ENCODE measurements around the gene ZNF136. TPM values are rescaled to one million over a fixed set of nuclear protein-coding genes. Genes with fewer than 3 reads are reported as not detected.

ZNF136 gene
- polyA plus RNA-seq, 1 donor from 2014 or later = 14.2 TPM

- Histone ChIP-seq H3K9ac (ENCODE audit: low read length) (peak overlapping the region; percentile 78), H3K79me2 (replicated peaks; ENCODE audit: insufficient read depth, low read length) (peaks cover 28% of the 10 kb centered on the region), H3K4me2 (ENCODE audit: low read length) (peak overlapping the region; percentile 62), H3F3A (ENCODE audit: insufficient read depth, low read length, poor library complexity, severe bottlenecking) (no peaks in the 10 kb centered on the region), H3K9me2 (ENCODE audit: insufficient read depth, low read length) (no peaks in the 10 kb centered on the region), H3K36me3 (ENCODE audit: insufficient read depth, low read length) (peaks cover 4% of the 10 kb centered on the region), H3K9me3 (ENCODE audit: low read length) (no peaks in the 10 kb centered on the region), H3K27me3 (ENCODE audit: insufficient read depth, low read depth, low read length) (no peaks in the 10 kb centered on the region), H4K20me1 (ENCODE audit: insufficient read depth) (no peaks in the 10 kb centered on the region), H3K4me3 (ENCODE audit: low read length) (peak overlapping the region; percentile 97), H3K27ac (ENCODE audit: low read length) (peak overlapping the region; percentile 68), H2AFZ (ENCODE audit: low read depth, low read length) (no peak overlapping the region)
- TF ChIP-seq RAD21 (conservative IDR thresholded peaks at IDR 0.05) (no peak), POLR2AphosphoS5 (IDR thresholded peaks at IDR 0.05) (no peak), SMC3 (conservative IDR thresholded peaks at IDR 0.05; ENCODE audit: poor library complexity) (no peak), EP300 (conservative IDR thresholded peaks at IDR 0.05; ENCODE audit: poor library complexity, severe bottlenecking) (no peak), EZH2 (IDR thresholded peaks at IDR 0.05; ENCODE audit: borderline replicate concordance, insufficient read depth, low read length, poor library complexity, severe bottlenecking) (no peak), MXI1 (conservative IDR thresholded peaks at IDR 0.05; ENCODE audit: poor library complexity, severe bottlenecking) (no peak), TAF1 (IDR thresholded peaks at IDR 0.05; ENCODE audit: low read depth) (no peak)
- TF ChIP-seq, protein P1, sequence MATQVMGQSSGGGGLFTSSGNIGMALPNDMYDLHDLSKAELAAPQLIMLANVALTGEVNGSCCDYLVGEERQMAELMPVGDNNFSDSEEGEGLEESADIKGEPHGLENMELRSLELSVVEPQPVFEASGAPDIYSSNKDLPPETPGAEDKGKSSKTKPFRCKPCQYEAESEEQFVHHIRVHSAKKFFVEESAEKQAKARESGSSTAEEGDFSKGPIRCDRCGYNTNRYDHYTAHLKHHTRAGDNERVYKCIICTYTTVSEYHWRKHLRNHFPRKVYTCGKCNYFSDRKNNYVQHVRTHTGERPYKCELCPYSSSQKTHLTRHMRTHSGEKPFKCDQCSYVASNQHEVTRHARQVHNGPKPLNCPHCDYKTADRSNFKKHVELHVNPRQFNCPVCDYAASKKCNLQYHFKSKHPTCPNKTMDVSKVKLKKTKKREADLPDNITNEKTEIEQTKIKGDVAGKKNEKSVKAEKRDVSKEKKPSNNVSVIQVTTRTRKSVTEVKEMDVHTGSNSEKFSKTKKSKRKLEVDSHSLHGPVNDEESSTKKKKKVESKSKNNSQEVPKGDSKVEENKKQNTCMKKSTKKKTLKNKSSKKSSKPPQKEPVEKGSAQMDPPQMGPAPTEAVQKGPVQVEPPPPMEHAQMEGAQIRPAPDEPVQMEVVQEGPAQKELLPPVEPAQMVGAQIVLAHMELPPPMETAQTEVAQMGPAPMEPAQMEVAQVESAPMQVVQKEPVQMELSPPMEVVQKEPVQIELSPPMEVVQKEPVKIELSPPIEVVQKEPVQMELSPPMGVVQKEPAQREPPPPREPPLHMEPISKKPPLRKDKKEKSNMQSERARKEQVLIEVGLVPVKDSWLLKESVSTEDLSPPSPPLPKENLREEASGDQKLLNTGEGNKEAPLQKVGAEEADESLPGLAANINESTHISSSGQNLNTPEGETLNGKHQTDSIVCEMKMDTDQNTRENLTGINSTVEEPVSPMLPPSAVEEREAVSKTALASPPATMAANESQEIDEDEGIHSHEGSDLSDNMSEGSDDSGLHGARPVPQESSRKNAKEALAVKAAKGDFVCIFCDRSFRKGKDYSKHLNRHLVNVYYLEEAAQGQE (IDR thresholded peaks at IDR 0.05; ENCODE audit: borderline replicate concordance) = no peak
- TF ChIP-seq, protein P2, sequence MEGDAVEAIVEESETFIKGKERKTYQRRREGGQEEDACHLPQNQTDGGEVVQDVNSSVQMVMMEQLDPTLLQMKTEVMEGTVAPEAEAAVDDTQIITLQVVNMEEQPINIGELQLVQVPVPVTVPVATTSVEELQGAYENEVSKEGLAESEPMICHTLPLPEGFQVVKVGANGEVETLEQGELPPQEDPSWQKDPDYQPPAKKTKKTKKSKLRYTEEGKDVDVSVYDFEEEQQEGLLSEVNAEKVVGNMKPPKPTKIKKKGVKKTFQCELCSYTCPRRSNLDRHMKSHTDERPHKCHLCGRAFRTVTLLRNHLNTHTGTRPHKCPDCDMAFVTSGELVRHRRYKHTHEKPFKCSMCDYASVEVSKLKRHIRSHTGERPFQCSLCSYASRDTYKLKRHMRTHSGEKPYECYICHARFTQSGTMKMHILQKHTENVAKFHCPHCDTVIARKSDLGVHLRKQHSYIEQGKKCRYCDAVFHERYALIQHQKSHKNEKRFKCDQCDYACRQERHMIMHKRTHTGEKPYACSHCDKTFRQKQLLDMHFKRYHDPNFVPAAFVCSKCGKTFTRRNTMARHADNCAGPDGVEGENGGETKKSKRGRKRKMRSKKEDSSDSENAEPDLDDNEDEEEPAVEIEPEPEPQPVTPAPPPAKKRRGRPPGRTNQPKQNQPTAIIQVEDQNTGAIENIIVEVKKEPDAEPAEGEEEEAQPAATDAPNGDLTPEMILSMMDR (IDR thresholded peaks at IDR 0.05; ENCODE audit: poor library complexity, severe bottlenecking) = no peak
These were observed 23.6 kb upstream of the ZNF136 start for GRCh38 chr19:12139269-12139668.

DNA sequence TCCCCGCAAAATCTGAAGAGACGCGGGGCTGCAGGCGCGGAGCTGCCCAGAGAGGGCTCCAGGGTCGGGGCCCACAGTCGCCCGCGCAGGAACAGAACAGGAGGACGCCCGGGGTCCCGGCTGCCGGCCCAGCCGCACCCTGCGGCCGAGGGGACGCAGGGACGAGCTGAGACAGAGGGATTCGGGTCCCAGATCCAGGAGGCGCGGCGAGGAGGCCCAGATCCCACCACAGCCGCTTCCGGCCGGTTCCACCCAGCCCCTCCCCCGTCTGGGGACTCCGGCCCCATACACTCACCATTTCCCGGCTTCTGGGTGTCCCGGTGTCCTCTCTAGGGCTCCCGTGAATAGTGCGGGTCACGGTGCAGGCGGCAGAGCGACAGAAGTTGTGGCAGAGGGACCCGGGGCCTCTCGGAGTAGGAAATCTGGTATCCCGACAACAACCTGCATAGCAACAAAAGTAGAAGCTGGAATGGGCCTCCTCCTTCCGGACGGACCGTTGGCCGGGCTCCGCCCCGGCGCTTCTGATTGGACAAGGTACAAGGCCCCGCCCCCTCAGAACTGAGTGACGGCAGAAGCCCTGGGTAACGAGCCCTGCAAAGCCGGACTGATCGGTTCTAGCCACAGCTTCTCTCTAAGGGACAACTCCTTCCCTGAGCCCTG lies 22.9 kb upstream of the ZNF136 start, which contains the start of gene ZNF20:
ZNF20 (minus strand) TSS at position 466 of the 660 bp plus-strand sequence; CDS start at position 298, 168 bp downstream.
- Histone ChIP-seq H2AFZ (ENCODE audit: low read depth, low read length) (peak within 1 kb of the TSS; percentile 45), H3K9me3 (ENCODE audit: low read length) (no peaks in the 10 kb centered on the region), H3K9ac (ENCODE audit: low read length) (peak within 1 kb of the TSS; percentile 78)

More for the DNA sequence above, 22.9 kb upstream of the ZNF136 start, which contains the start of gene ZNF20:
- peaks cover 28% of the 10 kb centered on the region for H3K79me2 ChIP-seq (replicated peaks; ENCODE audit: insufficient read depth, low read length)
- no peaks in the 10 kb centered on the region for H3K9me2 ChIP-seq (ENCODE audit: insufficient read depth, low read length)
- peak within 1 kb of the TSS; percentile 97 for H3K4me3 ChIP-seq (ENCODE audit: low read length)
- peaks cover 5% of the 10 kb centered on the region for H3K36me3 ChIP-seq (ENCODE audit: insufficient read depth, low read length)
- H3K27me3 ChIP-seq (ENCODE audit: insufficient read depth, low read depth, low read length) = no peaks in the 10 kb centered on the region
- H3K4me2 ChIP-seq (ENCODE audit: low read length) = peak within 1 kb of the TSS; percentile 84
- peak within 1 kb of the TSS; percentile 68 for H3K27ac ChIP-seq (ENCODE audit: low read length)
- no peaks in the 10 kb centered on the region for H3F3A ChIP-seq (ENCODE audit: insufficient read depth, low read length, poor library complexity, severe bottlenecking)
- TF ChIP-seq POLR2AphosphoS5 (IDR thresholded peaks at IDR 0.05) (peak; percentile 69), TAF1 (IDR thresholded peaks at IDR 0.05; ENCODE audit: low read depth) (peak; percentile 31), MXI1 (conservative IDR thresholded peaks at IDR 0.05; ENCODE audit: poor library complexity, severe bottlenecking) (peak; percentile 60), EP300 (conservative IDR thresholded peaks at IDR 0.05; ENCODE audit: poor library complexity, severe bottlenecking) (no peak)
- TF ChIP-seq, protein P2 (IDR thresholded peaks at IDR 0.05; ENCODE audit: poor library complexity, severe bottlenecking) = no peak
- TF ChIP-seq, protein P1 (IDR thresholded peaks at IDR 0.05; ENCODE audit: borderline replicate concordance) = peak; percentile 32
- no peaks in the 10 kb centered on the region for H4K20me1 ChIP-seq (ENCODE audit: insufficient read depth)

Data from neural cell (in vitro differentiated cells).